Left lung (tissue), 10 donors: Measurements from ENCODE around the gene NEFH. TPM values are rescaled to one million over a fixed set of nuclear protein-coding genes. Genes with fewer than 3 reads are reported as not detected.

Experiments
- ATAC-seq: fragments of 200-7000 bp; cut with Tn5 transposase; one replicate; pipeline ENCODE4 v1.9.1; 2020; ENCODE audit warnings: moderate library complexity
- DNase-seq, 4 donors: peaks; one replicate each; pipeline ENCODE4 v3.0.0-alpha.2; 2013 to 2020
- H3K27ac ChIP-seq, 2 donors: fragments of 200-600 bp; sonication (generic) in 1 of 2; one replicate each; pipeline versions ENCODE4 v1.5.0 to v1.8.0; 2020 to 2021
- H3K27me3 ChIP-seq, 2 donors: fragments of 200-600 bp; sonication (generic) in 1 of 2; one replicate each; pipeline versions ENCODE4 v1.5.0 to v1.8.0; 2020 to 2021
- H3K36me3 ChIP-seq, 2 donors: fragments of 200-600 bp; sonication (generic) in 1 of 2; one replicate each; pipeline versions ENCODE4 v1.5.0 to v1.8.0; 2020 to 2021
- H3K4me1 ChIP-seq, 2 donors: fragments of 200-600 bp; one replicate each; pipeline ENCODE4 v1.8.0; 2021
- H3K4me3 ChIP-seq, 2 donors: fragments of 200-600 bp; sonication (generic) in 1 of 2; one replicate each; pipeline versions ENCODE4 v1.5.0 to v1.8.0; 2020 to 2021; ENCODE audit warnings: mild to moderate bottlenecking in 1 of 2
- H3K9me3 ChIP-seq, 2 donors: fragments of 200-600 bp; sonication (generic) in 1 of 2; one replicate each; pipeline versions ENCODE4 v1.5.0 to v1.8.0; 2020 to 2021
- intact Hi-C, 2 donors: fragments of 100-400 bp; cut with DNase I; formaldehyde crosslinking; loops; one replicate each; pipeline versions ENCODE4 v1.11.2 to v1.14.2; 2022
- polyA plus RNA-seq, 6 donors: library from polyadenylated mRNA; unstranded; fragments of 120-200 nt; gene quantifications; one replicate each; pipeline ENCODE4 v1.2.1, GENCODE V29; 2013; ENCODE audit not compliant: insufficient read length in 6 of 6
- total RNA-seq, 2 donors: library from RNA; stranded (reverse); fragmentation: NEBNext Ultra II Directional; extraction: Animal tissue kit (Norgen Biotek cat#: 25700); gene quantifications; one replicate each; pipeline ENCODE4 v1.2.1, GENCODE V29; 2021
- TF ChIP-seq, protein P1 (sequence below), 2 donors: fragments of 200-600 bp; sonication (generic) in 1 of 2; IDR thresholded peaks; one replicate each; pipeline versions ENCODE4 v1.5.0 to v1.8.0; 2021; ENCODE audit warnings: antibody characterized with exemption in 2 of 2
- donor health status: DM: no; HTN: yes; CAD: no.
- donor health status: DM: no; HTN: no; CAD: no.

NEFH gene
- total and polyA plus RNA-seq, 8 donors: 0.55 to 5.8 (median 4.6) TPM

GRCh38 chr22:29512031-29512430 is 32.0 kb downstream of the NEFH start:
- ATAC-seq (no peak), DNase-seq (no peak)
- Histone ChIP-seq H3K9me3 (no peaks in the 10 kb centered on the region), H3K4me1 (no peaks in the 10 kb centered on the region), H3K36me3 (peaks cover 0 to 100% of the 10 kb centered on the region in 2 donors), H3K27ac (no peak overlapping the region), H3K27me3 (no peaks in the 10 kb centered on the region), H3K4me3 (no peak overlapping the region)
- intact Hi-C loops: no loop called here
- TF ChIP-seq, protein P1, sequence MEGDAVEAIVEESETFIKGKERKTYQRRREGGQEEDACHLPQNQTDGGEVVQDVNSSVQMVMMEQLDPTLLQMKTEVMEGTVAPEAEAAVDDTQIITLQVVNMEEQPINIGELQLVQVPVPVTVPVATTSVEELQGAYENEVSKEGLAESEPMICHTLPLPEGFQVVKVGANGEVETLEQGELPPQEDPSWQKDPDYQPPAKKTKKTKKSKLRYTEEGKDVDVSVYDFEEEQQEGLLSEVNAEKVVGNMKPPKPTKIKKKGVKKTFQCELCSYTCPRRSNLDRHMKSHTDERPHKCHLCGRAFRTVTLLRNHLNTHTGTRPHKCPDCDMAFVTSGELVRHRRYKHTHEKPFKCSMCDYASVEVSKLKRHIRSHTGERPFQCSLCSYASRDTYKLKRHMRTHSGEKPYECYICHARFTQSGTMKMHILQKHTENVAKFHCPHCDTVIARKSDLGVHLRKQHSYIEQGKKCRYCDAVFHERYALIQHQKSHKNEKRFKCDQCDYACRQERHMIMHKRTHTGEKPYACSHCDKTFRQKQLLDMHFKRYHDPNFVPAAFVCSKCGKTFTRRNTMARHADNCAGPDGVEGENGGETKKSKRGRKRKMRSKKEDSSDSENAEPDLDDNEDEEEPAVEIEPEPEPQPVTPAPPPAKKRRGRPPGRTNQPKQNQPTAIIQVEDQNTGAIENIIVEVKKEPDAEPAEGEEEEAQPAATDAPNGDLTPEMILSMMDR (IDR thresholded peaks at IDR 0.05): no peak

DNA sequence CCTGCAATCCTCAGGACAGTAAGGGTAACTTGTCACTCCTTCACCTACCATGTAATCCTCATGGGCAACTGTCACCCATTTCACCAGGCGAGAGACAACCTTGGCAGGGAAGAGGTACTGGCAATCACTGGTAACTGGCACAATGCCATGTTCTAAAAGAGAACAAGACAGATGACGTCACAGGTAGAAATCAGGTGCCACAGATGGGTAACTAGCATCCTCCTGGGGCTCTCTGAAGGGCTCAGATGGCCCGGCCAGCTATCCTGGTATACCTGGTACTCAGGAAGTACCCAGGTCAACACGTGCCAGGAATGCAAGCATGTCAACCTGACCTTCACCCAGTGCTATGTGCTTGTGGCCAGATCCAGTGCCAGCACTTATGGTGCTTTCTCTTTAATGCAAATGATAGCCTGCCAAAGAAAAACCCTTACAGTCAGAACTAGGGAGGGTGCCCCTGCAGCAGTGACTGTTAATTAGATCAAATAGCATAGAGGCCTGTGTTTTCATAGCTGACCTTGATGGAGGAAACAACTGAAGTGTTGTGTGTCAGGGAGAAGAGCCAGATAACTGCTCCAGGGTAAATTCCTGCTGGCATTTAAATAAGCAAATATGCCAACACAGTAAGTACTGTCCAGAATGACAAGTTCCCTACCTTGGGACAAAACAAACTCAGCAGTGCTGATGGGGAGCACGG is 37.3 kb downstream of the NEFH start:
- TF ChIP-seq, protein P1 (IDR thresholded peaks at IDR 0.05): no peak
- no peaks in the 10 kb centered on the region for H3K4me1 ChIP-seq
- peaks cover 0 to 100% of the 10 kb centered on the region in 2 donors for H3K36me3 ChIP-seq
- intact Hi-C loops: no loop called here
- no peak overlapping the region for H3K4me3 ChIP-seq
- no peak overlapping the region for H3K27ac ChIP-seq
- no peaks in the 10 kb centered on the region for H3K9me3 ChIP-seq
- no peaks in the 10 kb centered on the region for H3K27me3 ChIP-seq
- DNase-seq: no peak
- ATAC-seq: no peak

DNA sequence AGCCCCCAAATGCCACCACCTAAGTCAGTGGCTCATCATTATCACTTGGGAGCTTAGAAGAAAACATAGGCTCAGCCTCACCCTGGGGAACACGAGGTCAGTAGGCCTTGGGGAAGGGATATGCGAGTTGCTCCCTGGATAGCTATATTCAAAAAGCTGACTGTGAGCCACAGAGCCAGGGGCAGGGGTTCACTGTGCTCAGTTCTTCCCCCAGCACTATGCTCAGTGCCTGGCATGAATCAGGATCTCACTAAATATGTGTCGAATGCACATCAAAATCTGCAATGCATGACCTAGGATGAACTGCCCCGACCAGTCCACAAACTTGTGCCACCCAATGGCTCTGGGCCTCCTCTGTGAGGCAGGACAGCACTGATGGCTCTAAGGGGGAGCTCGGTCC is 38.4 kb downstream of the NEFH start:
- Histone ChIP-seq H3K27ac (no peak overlapping the region), H3K36me3 (peaks cover 0 to 100% of the 10 kb centered on the region in 2 donors), H3K4me3 (no peak overlapping the region), H3K4me1 (no peaks in the 10 kb centered on the region), H3K9me3 (no peaks in the 10 kb centered on the region), H3K27me3 (no peaks in the 10 kb centered on the region)
- intact Hi-C loops: no loop called here
- DNase-seq (no peak), ATAC-seq (no peak)
- TF ChIP-seq, protein P1 (IDR thresholded peaks at IDR 0.05): no peak

- DNase-seq: no peak
- H3K4me1 ChIP-seq: no peaks in the 10 kb centered on the region
- no peaks in the 10 kb centered on the region for H3K9me3 ChIP-seq
- no peak overlapping the region for H3K4me3 ChIP-seq
- TF ChIP-seq, protein P1 (IDR thresholded peaks at IDR 0.05): no peak
- no peak for ATAC-seq
- intact Hi-C loops: no loop called here
- H3K36me3 ChIP-seq: peaks cover 0 to 100% of the 10 kb centered on the region in 2 donors
- H3K27ac ChIP-seq: no peak overlapping the region
- H3K27me3 ChIP-seq: no peaks in the 10 kb centered on the region
Observed at GRCh38 chr22:29519996-29520395, 40.0 kb downstream of the NEFH start.

DNA sequence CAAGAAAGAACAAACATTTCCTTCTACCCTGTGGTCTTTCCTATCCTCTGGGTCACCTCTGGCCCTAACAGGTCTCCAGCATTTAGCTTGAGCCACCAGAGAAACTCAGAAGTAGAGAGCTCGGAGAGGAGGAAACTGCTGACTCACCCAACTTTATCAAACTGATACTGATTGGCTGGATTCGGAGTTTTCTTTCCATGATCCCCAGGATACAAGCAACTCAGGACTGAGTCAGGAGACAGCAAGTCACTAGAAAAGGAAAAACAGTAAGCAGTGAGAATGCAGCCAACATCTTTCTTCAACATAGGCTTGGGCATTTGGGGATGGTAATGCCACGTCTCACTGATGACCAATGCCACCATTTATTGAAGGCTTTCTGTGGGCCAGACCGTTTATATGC is 40.8 kb downstream of the NEFH start:
- no peak overlapping the region for H3K27ac ChIP-seq
- H3K4me1 ChIP-seq: no peaks in the 10 kb centered on the region
- H3K9me3 ChIP-seq: no peaks in the 10 kb centered on the region
- DNase-seq (no peak), ATAC-seq (no peak)
- peaks cover 0 to 100% of the 10 kb centered on the region in 2 donors for H3K36me3 ChIP-seq
- intact Hi-C loops: no loop called here
- no peak overlapping the region for H3K4me3 ChIP-seq
- no peaks in the 10 kb centered on the region for H3K27me3 ChIP-seq
- TF ChIP-seq, protein P1 (IDR thresholded peaks at IDR 0.05): no peak
